ENCODE measurements around the gene GH2. TPM values are rescaled to one million over a fixed set of nuclear protein-coding genes. Genes with fewer than 3 reads are reported as not detected.
"Not testable (repeated sequence)": the region's sequence is repeated elsewhere in the genome, so short reads cannot be mapped to it uniquely, and the experiment has no call there.

GH2 gene
- polyA plus RNA-seq, 4 donors, result not detected

DNA sequence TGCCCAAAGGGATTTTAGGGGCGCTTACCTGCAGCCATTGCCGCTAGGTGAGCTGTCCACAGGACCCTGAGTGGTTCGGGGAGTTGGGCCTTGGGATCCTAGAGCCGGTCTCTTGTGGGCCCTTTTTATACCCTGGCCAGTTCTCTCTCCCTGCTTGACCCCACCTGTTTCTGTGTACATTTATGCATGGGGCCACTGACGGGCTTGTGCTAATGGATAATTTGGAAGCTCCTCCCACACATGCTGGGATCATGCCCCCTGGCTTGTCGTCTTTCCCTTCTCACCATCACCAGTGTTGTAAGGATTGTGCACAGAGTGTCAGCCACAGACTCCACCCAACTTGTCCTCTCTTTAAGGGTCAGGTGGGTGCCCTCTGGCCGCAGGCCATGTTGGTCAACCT lies 8.2 kb downstream of the GH2 start, which contains the start of gene CSH2:
Gene CSH2, minus strand, starts transcription at position 101 of the 400 bp plus-strand sequence. Its CDS starts 63 bp downstream, at position 38.
- not testable (repeated sequence) for H3K9me3 ChIP-seq (ENCODE audit: control insufficient read depth in 2 of 2, insufficient read depth in 1 of 2, low read depth in 1 of 2, low read length in 1 of 2); H3K36me3 ChIP-seq (ENCODE audit: control insufficient read depth in 3 of 3, insufficient read depth in 2 of 3, low read depth in 1 of 3, low read length in 3 of 3); H3K27me3 ChIP-seq (ENCODE audit: control insufficient read depth in 3 of 3, insufficient read depth in 3 of 3, low read length in 3 of 3); DNase-seq; H3K4me3 ChIP-seq (ENCODE audit: low read depth in 1 of 3, low read length in 3 of 3); H3K27ac ChIP-seq (ENCODE audit: low read depth in 1 of 3, low read length in 2 of 3); FAIRE-seq; H3K4me1 ChIP-seq (ENCODE audit: control insufficient read depth in 3 of 3, insufficient read depth in 2 of 3, low read depth in 1 of 3, low read length in 2 of 3)
- 77 to 85% (median 81%) methylated on average over 4 to 7 of the region's 7 CpGs for WGBS, 3 donors

DNA sequence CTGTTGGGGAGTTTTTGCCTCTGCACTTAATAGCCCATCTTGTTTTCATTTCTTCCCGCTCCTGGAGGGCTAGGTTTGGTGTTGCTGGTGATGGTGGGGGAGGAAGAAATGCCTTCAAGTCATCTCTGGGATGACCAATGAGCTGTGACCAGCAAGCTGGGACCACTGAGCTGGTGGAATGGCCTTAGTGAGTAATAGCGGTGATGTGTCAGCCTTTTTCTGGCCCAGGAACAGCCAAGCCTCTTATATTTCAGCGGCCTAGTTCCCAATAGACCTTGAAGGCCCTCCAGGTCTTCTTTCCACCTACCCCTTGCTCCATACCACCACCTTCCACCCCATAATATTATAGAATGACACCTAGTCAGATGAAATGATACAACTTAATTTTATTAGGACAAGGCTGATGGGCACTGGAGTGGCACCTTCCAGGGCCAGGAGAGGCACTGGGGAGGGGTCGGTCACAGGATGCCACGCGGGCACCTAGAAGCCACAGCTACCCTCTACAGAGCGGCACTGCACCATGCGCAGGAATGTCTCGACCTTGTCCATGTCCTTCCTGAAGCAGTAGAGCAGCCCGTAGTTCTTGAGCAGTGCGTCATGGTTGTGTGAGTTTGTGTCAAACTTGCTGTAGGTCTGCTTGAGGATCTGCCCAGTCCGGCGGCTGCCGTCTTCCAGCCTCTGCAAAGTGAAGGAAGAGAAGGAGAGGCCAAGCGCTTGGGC lies 9.9 kb downstream of the GH2 start:
- FAIRE-seq; H3K27ac ChIP-seq (ENCODE audit: low read depth in 1 of 3, low read length in 2 of 3): not testable (repeated sequence)
- WGBS, 3 donors, result 91 to 96% (median 91%) methylated on average over 11 to 12 of the region's 15 CpGs

DNA sequence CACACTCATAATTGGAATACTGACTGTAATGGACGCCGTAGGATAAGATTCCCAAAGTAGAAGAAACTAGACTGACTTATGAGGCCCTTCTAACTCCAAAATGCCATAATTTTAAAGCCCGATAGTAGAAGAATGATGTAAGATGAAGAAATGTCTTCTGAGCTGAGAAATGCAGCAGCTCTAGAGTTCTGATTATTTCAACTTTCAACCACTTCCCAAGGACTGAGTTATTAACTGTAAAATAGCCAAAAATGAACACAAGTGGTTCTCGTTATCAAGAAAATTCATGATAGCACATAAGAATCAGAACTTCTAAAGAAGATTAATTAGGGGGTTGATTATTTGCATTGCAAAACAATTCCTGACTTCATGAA lies 11.5 kb downstream of the GH2 start:
- H3K36me3 ChIP-seq (ENCODE audit: control insufficient read depth in 3 of 3, insufficient read depth in 2 of 3, low read depth in 1 of 3, low read length in 3 of 3); H3K4me1 ChIP-seq (ENCODE audit: control insufficient read depth in 3 of 3, insufficient read depth in 2 of 3, low read depth in 1 of 3, low read length in 2 of 3); H3K27me3 ChIP-seq (ENCODE audit: control insufficient read depth in 3 of 3, insufficient read depth in 3 of 3, low read length in 3 of 3); H3K9me3 ChIP-seq (ENCODE audit: control insufficient read depth in 2 of 2, insufficient read depth in 1 of 2, low read depth in 1 of 2, low read length in 1 of 2); H3K4me3 ChIP-seq (ENCODE audit: low read depth in 1 of 3, low read length in 3 of 3); DNase-seq; FAIRE-seq; H3K27ac ChIP-seq (ENCODE audit: low read depth in 1 of 3, low read length in 2 of 3): not testable (repeated sequence)
- 82 to 90% (median 83%) methylated on average over 4 of the region's 4 CpGs for WGBS, 3 donors

More for the DNA sequence above, 9.9 kb downstream of the GH2 start:
- H3K27me3 ChIP-seq (ENCODE audit: control insufficient read depth in 3 of 3, insufficient read depth in 3 of 3, low read length in 3 of 3); H3K4me1 ChIP-seq (ENCODE audit: control insufficient read depth in 3 of 3, insufficient read depth in 2 of 3, low read depth in 1 of 3, low read length in 2 of 3); H3K9me3 ChIP-seq (ENCODE audit: control insufficient read depth in 2 of 2, insufficient read depth in 1 of 2, low read depth in 1 of 2, low read length in 1 of 2); DNase-seq; H3K36me3 ChIP-seq (ENCODE audit: control insufficient read depth in 3 of 3, insufficient read depth in 2 of 3, low read depth in 1 of 3, low read length in 3 of 3); H3K4me3 ChIP-seq (ENCODE audit: low read depth in 1 of 3, low read length in 3 of 3): not testable (repeated sequence)

DNA sequence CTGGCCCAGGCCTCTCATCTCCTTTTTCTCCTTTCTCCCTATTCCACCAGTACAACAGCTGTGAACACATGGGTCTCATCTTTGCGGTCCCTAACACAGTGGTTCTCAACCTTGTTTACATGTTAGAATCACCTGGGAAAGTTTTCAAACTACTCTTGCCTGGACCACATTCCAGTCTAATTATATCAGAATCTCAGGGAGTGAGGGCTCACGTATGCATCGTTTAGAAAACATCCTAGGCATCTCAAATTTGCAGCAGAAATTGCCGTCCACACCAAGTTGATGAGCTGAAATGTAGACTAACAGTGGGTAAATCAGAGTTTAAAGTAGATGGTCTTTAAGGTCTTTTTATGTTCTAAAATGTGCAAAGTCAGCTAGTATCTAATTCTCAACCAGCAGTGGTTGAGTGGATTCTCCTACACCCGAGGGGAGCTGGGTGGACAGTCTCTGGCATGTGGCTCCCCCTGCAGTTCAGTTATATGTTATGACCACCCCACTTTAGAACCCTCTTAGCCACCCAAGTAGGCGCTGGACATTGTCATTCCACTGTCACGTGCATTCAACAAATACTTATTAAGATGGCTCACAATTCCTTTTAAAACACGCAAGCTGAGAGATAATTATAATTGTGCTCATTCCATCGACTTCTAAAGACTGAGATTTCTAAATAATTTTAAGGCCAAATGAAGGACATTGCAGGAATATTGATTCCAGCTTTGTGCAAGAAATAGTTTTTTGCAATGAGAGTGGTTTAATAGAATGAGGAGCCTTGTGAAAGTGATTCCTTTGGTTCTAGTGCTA lies 12.1 kb downstream of the GH2 start:
- not testable (repeated sequence) for H3K4me1 ChIP-seq (ENCODE audit: control insufficient read depth in 3 of 3, insufficient read depth in 2 of 3, low read depth in 1 of 3, low read length in 2 of 3); FAIRE-seq; DNase-seq; H3K27me3 ChIP-seq (ENCODE audit: control insufficient read depth in 3 of 3, insufficient read depth in 3 of 3, low read length in 3 of 3); H3K9me3 ChIP-seq (ENCODE audit: control insufficient read depth in 2 of 2, insufficient read depth in 1 of 2, low read depth in 1 of 2, low read length in 1 of 2); H3K27ac ChIP-seq (ENCODE audit: low read depth in 1 of 3, low read length in 2 of 3); H3K4me3 ChIP-seq (ENCODE audit: low read depth in 1 of 3, low read length in 3 of 3); H3K36me3 ChIP-seq (ENCODE audit: control insufficient read depth in 3 of 3, insufficient read depth in 2 of 3, low read depth in 1 of 3, low read length in 3 of 3)
- 62 to 75% (median 72%) methylated on average over 9 of the region's 9 CpGs for WGBS, 3 donors

DNA sequence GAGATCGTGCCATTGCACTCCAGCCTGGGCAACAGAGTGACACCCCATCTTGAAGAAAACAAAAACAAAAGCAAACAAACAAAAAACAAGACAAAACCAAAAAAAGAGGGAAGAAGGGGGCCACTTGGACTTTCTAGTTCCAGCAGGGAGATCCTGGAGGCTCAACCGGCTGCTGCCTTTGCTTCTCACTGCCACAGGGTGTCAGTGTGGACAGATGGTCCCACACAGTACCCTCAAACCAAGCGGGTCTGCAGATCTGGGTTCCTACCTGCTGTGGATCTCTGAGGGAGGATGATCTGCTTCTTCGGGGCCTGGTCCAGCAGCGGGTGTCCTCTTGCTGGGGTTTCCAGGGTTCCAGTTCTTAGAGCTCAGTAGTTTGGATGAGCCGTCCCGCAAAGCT lies 15.1 kb downstream of the GH2 start:
- not testable (repeated sequence) for H3K4me3 ChIP-seq (ENCODE audit: low read depth in 1 of 3, low read length in 3 of 3); H3K27me3 ChIP-seq (ENCODE audit: control insufficient read depth in 3 of 3, insufficient read depth in 3 of 3, low read length in 3 of 3); H3K27ac ChIP-seq (ENCODE audit: low read depth in 1 of 3, low read length in 2 of 3); DNase-seq; FAIRE-seq; H3K36me3 ChIP-seq (ENCODE audit: control insufficient read depth in 3 of 3, insufficient read depth in 2 of 3, low read depth in 1 of 3, low read length in 3 of 3); H3K9me3 ChIP-seq (ENCODE audit: control insufficient read depth in 2 of 2, insufficient read depth in 1 of 2, low read depth in 1 of 2, low read length in 1 of 2); H3K4me1 ChIP-seq (ENCODE audit: control insufficient read depth in 3 of 3, insufficient read depth in 2 of 3, low read depth in 1 of 3, low read length in 2 of 3)
- 61 to 76% (median 76%) methylated on average over 5 to 7 of the region's 7 CpGs for WGBS, 3 donors

DNA sequence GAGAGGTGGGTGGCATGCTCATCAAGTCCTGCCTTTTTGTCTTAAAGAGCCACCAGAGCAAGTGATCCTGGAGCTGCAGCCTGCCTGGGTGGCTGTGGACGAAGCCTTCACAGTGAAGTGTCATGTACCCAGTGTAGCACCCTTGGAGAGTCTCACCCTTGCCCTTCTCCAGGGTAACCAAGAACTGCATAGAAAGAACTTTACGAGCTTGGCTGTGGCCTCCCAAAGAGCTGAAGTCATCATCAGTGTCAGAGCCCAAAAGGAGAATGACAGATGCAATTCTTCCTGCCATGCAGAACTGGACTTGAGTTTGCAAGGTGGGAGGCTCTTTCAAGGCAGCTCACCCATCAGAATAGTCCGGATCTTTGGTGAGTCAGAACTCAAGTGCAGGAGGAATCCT lies 22.5 kb downstream of the GH2 start:
- DNase-seq (no peak), FAIRE-seq (no peak)
- Histone ChIP-seq H3K4me1 (ENCODE audit: control insufficient read depth in 3 of 3, insufficient read depth in 2 of 3, low read depth in 1 of 3, low read length in 2 of 3) (no peaks in the 10 kb centered on the region), H3K36me3 (ENCODE audit: control insufficient read depth in 3 of 3, insufficient read depth in 2 of 3, low read depth in 1 of 3, low read length in 3 of 3) (no peaks in the 10 kb centered on the region), H3K4me3 (ENCODE audit: low read depth in 1 of 3, low read length in 3 of 3) (no peak overlapping the region), H3K9me3 (ENCODE audit: control insufficient read depth in 2 of 2, insufficient read depth in 1 of 2, low read depth in 1 of 2, low read length in 1 of 2) (no peaks in the 10 kb centered on the region), H3K27me3 (ENCODE audit: control insufficient read depth in 3 of 3, insufficient read depth in 3 of 3, low read length in 3 of 3) (peaks cover 0 to 8% (median 0%) of the 10 kb centered on the region in 3 donors), H3K27ac (ENCODE audit: low read depth in 1 of 3, low read length in 2 of 3) (no peak overlapping the region)
- WGBS, 3 donors, result 61 to 83% (median 72%) methylated on average over 3 of the region's 3 CpGs

DNA sequence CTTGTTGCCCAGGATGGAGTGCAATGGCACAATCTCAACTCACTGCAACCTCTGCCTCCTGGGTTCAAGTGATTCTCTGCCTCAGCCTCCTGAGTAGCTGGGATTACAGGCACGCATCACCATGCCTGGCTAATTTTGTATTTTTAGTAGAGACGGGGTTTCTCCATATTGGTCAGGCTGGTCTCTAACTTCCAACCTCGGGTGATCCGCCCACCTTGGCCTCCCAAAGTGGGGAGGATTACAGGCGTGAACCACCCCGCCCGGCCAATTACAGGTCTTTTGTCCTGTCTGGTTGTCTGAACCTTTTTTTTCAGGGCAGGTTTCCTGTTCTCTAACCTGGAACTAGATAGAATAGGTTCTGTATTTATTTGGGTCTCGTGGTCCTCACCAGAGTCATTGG lies 25.3 kb downstream of the GH2 start:
- H3K9me3 ChIP-seq (ENCODE audit: control insufficient read depth in 2 of 2, insufficient read depth in 1 of 2, low read depth in 1 of 2, low read length in 1 of 2); H3K4me3 ChIP-seq (ENCODE audit: low read depth in 1 of 3, low read length in 3 of 3); H3K27ac ChIP-seq (ENCODE audit: low read depth in 1 of 3, low read length in 2 of 3); DNase-seq; H3K36me3 ChIP-seq (ENCODE audit: control insufficient read depth in 3 of 3, insufficient read depth in 2 of 3, low read depth in 1 of 3, low read length in 3 of 3); FAIRE-seq; H3K27me3 ChIP-seq (ENCODE audit: control insufficient read depth in 3 of 3, insufficient read depth in 3 of 3, low read length in 3 of 3); H3K4me1 ChIP-seq (ENCODE audit: control insufficient read depth in 3 of 3, insufficient read depth in 2 of 3, low read depth in 1 of 3, low read length in 2 of 3): not testable (repeated sequence)
- WGBS, 3 donors, result 71 to 86% (median 72%) methylated on average over 8 of the region's 8 CpGs

DNA sequence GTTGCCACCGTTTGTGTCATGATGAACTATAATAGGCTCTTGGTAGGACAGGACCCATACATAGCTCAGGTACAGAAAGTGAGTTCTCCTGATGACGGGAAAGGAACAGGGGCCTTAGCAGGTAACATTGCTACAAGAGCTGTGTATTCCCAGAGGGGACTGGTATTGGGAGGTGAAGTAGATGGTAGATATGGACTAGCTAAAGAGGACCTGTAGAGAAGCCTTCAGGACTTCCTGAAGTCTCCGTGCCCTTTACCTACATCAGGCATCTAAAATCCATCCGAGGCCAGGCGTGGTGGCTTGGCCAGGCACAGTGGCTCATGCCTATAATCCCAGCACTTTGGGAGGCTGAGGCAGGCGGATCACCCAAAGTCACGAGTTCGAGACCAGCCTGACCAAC lies 26.6 kb downstream of the GH2 start:
- WGBS, 3 donors, result 84 to 91% (median 85%) methylated on average over 8 of the region's 8 CpGs
- Histone ChIP-seq H3K4me1 (ENCODE audit: control insufficient read depth in 3 of 3, insufficient read depth in 2 of 3, low read depth in 1 of 3, low read length in 2 of 3) (no peaks in the 10 kb centered on the region), H3K27me3 (ENCODE audit: control insufficient read depth in 3 of 3, insufficient read depth in 3 of 3, low read length in 3 of 3) (peaks cover 0 to 6% (median 0%) of the 10 kb centered on the region in 3 donors), H3K4me3 (ENCODE audit: low read depth in 1 of 3, low read length in 3 of 3) (no peak overlapping the region), H3K36me3 (ENCODE audit: control insufficient read depth in 3 of 3, insufficient read depth in 2 of 3, low read depth in 1 of 3, low read length in 3 of 3) (no peaks in the 10 kb centered on the region), H3K27ac (ENCODE audit: low read depth in 1 of 3, low read length in 2 of 3) (no peak overlapping the region), H3K9me3 (ENCODE audit: control insufficient read depth in 2 of 2, insufficient read depth in 1 of 2, low read depth in 1 of 2, low read length in 1 of 2) (no peaks in the 10 kb centered on the region)
- DNase-seq (no peak), FAIRE-seq (no peak)

All from small intestine (tissue), 7 donors.